HG03066 (cell line): ENCODE results near the gene DSCAML1.

ENCODE experiments used
- ATAC-seq: cut with Tn5 transposase; IDR thresholded peaks from one replicate; pipeline ENCODE4 v1.9.1; 2021; ENCODE audit warnings: low read depth; ENCODE audit not compliant: unreplicated experiment

The DSCAML1 gene

DNA sequence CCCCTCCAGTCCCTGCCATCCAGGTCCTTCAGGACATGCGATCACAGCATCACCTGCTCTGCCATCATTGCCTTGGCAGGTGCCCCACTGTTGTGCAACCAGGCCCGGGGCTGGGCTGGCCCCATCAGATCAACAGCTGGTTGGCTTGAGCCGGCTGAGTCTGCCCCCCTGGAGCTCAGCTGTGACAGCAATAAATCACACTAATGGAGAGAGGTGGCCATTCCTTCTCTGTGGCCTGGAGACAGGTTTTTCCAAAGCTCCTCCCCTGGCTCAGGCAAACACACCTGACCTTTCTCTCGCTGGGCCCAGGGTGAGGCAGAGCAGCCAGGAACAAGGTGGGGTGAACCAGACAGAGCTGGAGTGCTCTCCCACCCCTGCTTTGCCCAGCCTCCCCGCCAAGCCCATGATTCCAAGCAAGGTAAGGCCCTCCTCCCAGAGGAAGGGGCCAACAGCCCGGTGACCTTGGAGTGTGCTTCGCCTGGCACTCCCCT is 36.4 kb upstream of the DSCAML1 start:
- no peak for ATAC-seq

- ATAC-seq = no peak
These were observed 35.5 kb upstream of the DSCAML1 start for GRCh38 chr11:117832511-117832910.

GRCh38 chr11:117831661-117832415 is 34.8 kb upstream of the DSCAML1 start:
- ATAC-seq = no peak

GRCh38 chr11:117830674-117831351 is 33.8 kb upstream of the DSCAML1 start:
- ATAC-seq = no peak

- ATAC-seq = no peak
These were observed 33.1 kb upstream of the DSCAML1 start for GRCh38 chr11:117830072-117830471.

DNA sequence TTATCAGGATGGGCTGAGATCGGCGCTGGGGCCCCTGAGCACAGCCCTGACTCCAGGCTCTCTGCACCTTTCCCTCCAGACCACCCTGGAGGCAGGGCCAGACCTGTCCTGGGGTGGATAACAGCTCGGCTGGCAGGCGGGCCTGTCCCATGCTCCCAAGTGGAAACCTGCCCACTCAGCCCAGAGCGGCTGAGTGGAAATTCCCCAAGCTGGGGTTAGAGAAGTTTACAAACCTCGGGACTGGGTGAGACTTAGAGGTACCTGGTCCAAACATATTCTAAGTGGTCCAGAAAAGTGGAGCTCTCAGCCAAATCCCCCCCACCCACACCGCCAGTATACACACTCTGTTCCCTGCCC is 32.3 kb upstream of the DSCAML1 start:
- ATAC-seq = no peak

DNA sequence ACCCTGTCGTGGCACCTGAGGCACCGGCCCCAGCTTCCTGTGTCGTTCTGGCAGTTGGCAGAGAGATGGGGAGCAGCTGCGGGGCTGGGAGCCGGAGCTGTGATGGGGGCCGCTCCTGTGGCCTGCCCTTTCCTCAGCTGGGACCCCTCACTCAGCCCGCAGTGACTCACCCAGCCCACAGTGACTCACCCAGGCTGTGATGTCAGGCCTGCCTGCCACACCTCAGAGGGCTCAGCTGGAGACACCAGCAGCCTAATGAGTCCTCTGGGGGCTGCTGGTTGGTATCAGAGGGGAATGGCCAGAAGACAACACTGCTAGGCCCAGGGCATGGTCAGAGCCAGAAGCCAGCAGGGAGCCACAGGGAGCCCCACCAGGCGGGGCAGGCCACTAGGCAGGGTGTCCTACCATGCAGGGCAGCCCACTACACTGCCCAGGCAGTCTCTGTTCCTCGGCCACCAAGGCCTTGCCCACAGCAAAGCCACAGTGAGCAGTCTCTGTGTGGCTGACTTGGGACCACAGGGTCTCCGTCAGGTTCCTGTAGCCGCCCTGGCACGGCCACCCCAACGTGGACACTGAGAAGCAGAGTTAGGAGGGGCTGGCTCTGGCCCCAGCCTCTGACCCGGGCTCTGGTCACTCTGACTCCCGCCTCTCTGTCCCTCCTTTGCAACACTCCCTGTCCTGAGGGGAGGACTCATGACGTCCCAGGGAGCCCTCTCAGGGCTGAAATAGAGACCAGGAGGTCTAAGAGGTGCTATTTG is 31.8 kb upstream of the DSCAML1 start:
- no peak for ATAC-seq

DNA sequence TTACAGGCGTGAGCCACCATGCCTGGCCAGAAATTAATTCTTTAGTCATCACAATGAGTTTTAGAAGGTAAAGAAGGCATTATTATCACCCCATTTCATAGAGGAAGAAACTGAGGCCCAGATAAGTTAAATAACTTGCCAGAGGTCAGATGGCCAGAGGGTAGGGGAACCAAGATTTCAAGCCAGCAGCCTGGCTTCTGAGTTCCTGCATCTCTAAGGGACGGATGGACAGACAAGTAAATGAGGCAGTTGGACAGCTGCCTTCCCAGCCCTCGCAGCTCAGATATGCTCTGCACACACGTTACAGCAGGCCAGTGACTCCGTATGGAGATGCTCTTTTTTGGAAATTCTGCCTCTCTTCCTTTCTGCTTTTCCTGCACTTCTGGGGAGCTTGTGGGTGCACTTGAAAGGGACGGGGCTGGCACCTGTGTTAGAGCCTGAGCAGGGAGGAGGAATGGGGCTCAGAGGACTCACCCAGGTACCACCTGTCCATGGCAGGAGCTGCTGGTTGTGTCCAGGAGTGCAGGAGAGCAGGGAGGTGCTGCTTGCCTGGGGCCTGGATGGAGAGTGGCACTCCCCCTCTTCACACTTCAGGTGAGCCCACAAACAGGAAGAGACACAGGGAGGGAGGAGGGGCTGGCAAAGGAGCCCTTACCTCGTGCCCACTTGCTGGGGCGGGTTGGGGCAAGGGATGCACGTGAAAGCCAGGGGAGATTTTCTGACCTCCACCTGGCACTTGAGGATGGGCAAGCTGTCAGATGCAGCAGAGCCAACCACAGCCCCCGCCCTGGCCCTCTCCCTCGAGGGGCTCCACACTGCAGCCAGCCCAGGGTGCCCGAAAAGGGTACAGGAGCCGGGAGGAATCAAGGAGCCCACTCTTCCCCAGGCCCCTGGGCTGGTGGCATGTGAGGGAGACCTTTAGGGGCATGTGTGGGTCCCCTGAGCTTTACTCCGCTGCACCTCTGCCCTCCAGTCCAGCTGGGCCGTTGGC is 30.8 kb upstream of the DSCAML1 start:
- ATAC-seq = no peak

DNA sequence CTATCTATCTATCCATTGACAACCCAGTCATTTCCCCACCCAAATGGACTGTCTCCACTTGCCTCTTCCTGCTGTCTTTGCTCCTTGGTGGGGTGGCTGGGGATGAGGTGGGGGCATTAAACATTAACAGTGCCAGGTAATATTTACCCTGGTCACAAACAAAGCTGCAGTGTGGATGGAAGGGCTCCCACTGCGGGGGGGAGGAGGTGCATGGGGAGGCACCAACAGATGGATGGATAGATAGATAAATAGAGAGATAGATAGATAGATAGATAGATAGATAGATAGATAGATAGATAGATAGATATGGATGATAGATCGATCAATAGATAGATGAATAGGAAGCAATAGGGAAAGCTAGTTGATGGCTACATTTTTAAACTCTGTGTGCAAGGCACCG is 29.8 kb upstream of the DSCAML1 start:
- ATAC-seq = no peak

- no peak for ATAC-seq
These were observed 29.2 kb upstream of the DSCAML1 start for GRCh38 chr11:117826190-117826570.

GRCh38 chr11:117825538-117826189 is 28.6 kb upstream of the DSCAML1 start:
- ATAC-seq = no peak

DNA sequence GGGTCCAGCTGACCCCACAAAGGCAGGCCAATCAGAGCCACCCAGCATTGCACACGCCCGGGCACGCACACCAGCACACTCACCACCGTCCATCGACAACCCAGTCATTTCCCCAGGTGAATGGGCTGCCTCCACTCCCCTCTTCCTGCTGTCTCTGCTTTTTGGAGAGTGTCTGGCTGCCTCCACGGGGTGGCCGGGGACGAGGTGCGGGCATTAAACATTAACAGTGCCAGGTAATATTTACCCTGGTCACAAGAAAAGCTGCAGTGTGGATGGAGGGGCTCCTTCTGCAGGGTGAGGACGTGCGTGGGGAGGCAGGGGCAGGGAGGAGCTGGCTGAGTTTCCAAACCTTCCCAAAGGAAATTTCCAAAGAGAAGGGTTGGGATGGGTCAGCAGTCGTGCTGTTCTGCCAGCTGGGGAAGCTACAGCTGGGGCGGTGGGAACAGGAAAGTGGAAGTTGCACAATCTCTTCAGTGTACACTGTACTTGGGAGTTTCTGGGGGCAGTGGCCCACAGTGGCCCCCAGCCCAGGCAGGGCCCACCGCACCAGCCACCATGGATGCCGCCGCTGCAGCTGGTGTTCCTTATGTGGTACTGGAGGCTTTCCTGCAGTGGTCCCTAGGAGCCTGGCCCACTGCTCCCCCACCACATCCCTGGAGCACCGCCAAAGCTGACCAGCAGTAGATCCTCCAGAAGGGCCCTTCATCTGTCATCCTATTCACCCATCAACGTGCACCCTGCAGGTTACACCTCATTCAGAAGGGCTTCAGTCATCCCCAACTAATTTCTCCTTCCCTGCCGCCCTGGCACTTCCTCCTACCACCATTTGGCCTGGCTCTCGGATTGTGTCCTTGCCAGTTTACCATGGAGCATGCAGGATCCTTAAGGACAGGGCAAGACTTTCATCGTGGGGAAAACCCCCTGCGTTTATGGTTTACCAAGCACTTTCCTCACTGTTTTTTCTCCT is 27.8 kb upstream of the DSCAML1 start, which contains the start of gene FXYD2:
Gene FXYD2, minus strand, starts transcription at position 174 of the 967 bp plus-strand sequence. Its CDS starts 66 bp downstream, at position 108.
- no peak for ATAC-seq

DNA sequence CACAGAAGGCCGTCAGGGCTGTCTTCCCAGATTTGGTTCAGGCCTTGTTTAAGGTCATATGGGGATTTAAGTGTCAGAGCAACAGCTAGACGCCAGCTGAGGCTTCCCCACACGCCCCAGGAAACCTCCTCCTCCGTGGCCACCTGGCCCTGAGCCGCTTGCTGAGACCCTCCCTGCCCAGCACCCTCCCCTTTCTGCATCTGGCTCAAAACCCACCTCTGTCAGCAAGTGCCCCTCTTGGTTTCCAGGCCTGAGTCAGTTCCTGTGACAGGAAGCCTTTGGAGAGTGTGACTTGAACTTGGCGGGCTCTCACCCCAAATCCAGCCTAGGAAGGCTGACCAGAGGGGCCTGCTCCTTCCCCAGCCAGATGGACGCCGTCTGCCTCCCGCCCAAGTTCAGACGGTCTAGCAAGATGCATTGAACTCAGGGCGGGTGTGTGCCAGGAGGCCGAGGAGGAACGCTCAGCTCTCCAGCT is 27.0 kb upstream of the DSCAML1 start:
- no peak for ATAC-seq

DNA sequence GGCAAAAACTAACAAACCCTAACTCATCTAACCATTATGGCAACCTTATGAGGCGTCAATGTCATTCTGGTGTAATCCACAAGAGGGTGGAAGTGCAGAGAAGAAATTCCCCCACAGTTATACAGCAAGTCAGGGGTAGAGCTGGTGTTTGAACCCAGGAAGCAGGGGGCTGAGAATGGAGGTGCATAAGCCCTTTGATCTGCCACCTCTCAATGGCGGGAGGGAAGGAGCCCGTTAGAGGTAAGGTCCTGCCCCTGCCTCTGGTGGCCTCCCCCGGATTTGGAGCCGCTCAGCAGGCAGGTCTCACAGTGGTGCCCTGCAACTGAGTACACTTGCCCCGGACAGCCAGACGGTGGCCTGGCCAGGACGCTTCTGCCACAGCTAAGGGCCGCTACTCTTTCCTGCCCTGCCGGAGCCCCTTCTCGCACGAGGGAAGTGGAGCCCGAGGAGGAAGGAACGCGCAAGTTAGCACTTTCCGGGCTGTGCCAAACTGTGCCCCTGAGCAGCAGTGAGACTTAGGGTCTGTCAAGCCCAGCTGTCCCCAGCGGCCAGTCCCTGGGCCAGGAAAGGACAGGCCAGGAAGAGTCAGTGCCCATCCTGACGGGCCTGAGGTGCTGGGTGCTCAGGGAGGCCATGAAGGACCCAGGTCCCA is 26.4 kb upstream of the DSCAML1 start:
- no peak for ATAC-seq

DNA sequence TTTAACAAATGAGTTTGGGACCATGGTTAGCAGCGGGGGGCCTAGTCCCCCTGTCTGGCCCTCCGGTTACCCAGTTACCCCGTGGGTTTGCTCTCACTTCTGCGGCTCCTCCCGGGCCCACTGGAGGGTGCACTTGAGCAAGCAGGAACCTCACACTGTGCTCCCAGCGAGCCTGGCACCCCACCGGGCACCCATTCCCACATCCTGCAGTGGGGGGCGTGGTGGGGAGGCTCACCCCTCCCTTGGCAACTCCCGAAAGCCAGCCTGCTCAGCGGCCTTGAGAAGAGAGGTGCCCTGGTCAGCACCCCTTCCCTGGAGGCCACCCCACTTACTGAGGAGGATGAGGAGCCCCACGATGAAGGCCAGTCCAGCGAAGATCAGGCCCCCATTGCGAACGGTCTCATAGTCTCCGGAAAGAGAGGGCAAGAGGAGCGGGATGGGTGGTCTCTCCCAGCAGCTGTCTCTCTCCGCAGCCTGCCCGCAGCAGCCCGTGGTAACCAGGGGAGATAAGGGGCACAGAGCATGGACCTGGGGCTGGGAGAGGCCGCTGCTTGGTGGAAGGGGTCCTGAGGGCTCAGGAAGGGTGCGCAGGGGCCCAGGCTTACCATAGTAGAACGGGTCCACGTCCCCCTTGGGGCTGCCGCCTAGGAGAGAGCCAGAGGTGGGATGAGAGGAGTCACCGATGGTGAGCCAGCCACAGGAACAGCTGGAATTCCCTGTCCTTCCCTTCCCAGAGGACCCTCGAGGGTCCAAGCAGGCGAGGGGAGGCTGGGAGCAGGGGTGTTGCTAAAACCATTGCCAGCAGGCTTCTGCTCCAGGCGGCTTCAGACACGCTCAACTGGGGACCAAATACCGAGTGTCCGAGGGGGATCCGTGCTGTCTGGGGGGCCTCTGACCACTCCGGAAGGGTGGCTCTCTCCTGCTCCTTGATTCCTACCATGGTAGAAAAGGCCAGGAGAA is 25.3 kb upstream of the DSCAML1 start:
- ATAC-seq = no peak

DNA sequence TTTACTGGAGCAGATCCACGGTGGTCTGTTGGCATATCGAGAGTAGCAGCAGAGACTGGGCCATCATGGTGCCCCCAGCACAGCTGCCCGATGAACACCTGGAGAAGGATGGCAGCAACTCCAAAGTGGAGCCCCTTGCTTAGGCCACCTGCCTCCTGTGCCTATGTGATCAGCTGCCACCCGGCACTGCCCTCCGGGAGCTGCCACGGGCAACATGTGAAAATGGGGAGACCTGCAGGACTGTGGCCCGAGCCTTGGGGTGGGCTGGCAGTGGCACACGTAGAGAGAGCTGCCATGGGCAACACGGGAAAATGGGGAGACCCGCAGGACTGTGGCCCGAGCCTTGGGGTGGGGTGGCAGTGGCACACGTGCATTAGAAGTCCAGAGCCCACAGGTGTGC is 24.4 kb upstream of the DSCAML1 start:
- ATAC-seq = no peak

DNA sequence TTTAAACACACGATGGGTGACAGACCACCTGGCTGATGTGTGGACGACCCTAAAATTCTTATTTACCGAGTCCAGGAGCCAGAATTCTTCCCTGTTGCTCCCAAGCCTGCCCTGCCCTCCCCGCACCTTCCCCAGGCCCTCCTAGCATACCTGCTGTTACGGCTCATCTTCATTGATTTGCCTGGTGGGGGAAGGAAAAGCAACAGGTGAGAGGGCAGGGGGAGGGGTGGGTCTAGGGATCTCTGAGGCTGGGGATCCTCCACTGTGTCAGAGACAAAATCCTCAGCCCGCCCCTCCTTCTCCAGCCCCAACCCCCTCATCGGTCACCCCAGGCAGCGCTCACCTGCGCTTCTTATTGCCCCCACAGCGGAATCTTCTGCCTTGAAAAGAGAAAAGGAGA is 23.5 kb upstream of the DSCAML1 start:
- no peak for ATAC-seq
